Right cardiac atrium (tissue), 5 donors: ENCODE data around the gene ZNF445. TPM values are rescaled to one million over a fixed set of nuclear protein-coding genes. Genes with fewer than 3 reads are reported as not detected.

Experiments
- ATAC-seq, 2 donors: fragments of 200-7000 bp; cut with Tn5 transposase; one replicate each; pipeline versions ENCODE4 v1.8.0 to v1.9.1; 2020; ENCODE audit warnings: moderate library complexity in 2 of 2, mild to moderate bottlenecking in 1 of 2
- DNase-seq, 3 donors: peaks; one replicate each; pipeline ENCODE4 v3.0.0-alpha.2; 2020
- H3K27ac ChIP-seq: one replicate; pipeline ENCODE4 v1.5.1; 2013; ENCODE audit warnings: mild to moderate bottlenecking, low read length, control low read depth, moderate library complexity
- H3K27me3 ChIP-seq: one replicate; pipeline ENCODE4 v1.6.1; 2013; ENCODE audit not compliant: control insufficient read depth, insufficient read depth
- H3K4me1 ChIP-seq: one replicate; pipeline ENCODE4 v1.6.1; 2013; ENCODE audit warnings: low read length; ENCODE audit not compliant: control insufficient read depth, insufficient read depth
- H3K4me3 ChIP-seq: one replicate; pipeline ENCODE4 v1.5.1; 2013; ENCODE audit warnings: low read length, control low read depth
- H3K9me3 ChIP-seq: one replicate; pipeline ENCODE4 v1.6.1; 2013; ENCODE audit warnings: low read length; ENCODE audit not compliant: control insufficient read depth
- WGBS: extraction: QIAGEN DNeasy Blood & Tissue Kit; methylation state at CpG from one replicate; pipeline ENCODE4 v1.1.7; 2013; 5-methylcytosine and 5-hydroxymethylcytosine counted together
- intact Hi-C, 4 donors: fragments of 100-400 bp; cut with DNase I; formaldehyde crosslinking; loops; one replicate each; pipeline versions ENCODE4 v1.11.0 to v1.14.0; 2022 to 2023
- long read RNA-seq, 4 donors: library from polyadenylated mRNA; unstranded; transcript quantifications; one replicate each; pipeline ENCODE4 v2.0.0, GENCODE V29; 2020 to 2021
- polyA plus RNA-seq: library from polyadenylated mRNA; stranded (reverse); fragments of 200-250 nt; gene quantifications from one replicate; pipeline ENCODE4 v1.2.3, GENCODE V29; 2013
- total RNA-seq, 4 donors: library from RNA; stranded (reverse); fragmentation: NEBNext Ultra II Directional; extraction: Animal tissue kit (Norgen Biotek cat#: 25700); gene quantifications; one replicate each; pipeline ENCODE4 v1.2.1, GENCODE V29; 2021
- donor health status: healthy with polysubstance abuse.
- donor health status: DM: no; HTN: yes; CAD: no.
- donor health status: DM: no; HTN: no; CAD: no.
- donor health status: DM: no; HTN: yes; CAD: no; lungs with severe emphysema.
- donor health status: DM: yes; HTN: yes; CAD: no.

Gene ZNF445
- total RNA-seq: 10 to 100 TPM; 14.2 to 15.6 (median 14.9) TPM
- polyA plus RNA-seq: 5.7 TPM
- long read RNA-seq, donor 1, full-length matches to known transcripts: 2 of 5 reads
- long read RNA-seq, donor 1, partial matches to known transcripts: 0 of 5 reads
- long read RNA-seq, donor 1, other reads (novel, unspliced or antisense): 3 of 5 reads
- long read RNA-seq, donor 2: 0 reads
- long read RNA-seq, donor 3, full-length matches to known transcripts: 3 of 15 reads
- long read RNA-seq, donor 3, partial matches to known transcripts: 0 of 15 reads
- long read RNA-seq, donor 3, other reads (novel, unspliced or antisense): 12 of 15 reads
- long read RNA-seq, donor 4, full-length matches to known transcripts: 1 of 5 reads
- long read RNA-seq, donor 4, partial matches to known transcripts: 0 of 5 reads
- long read RNA-seq, donor 4, other reads (novel, unspliced or antisense): 4 of 5 reads

DNA sequence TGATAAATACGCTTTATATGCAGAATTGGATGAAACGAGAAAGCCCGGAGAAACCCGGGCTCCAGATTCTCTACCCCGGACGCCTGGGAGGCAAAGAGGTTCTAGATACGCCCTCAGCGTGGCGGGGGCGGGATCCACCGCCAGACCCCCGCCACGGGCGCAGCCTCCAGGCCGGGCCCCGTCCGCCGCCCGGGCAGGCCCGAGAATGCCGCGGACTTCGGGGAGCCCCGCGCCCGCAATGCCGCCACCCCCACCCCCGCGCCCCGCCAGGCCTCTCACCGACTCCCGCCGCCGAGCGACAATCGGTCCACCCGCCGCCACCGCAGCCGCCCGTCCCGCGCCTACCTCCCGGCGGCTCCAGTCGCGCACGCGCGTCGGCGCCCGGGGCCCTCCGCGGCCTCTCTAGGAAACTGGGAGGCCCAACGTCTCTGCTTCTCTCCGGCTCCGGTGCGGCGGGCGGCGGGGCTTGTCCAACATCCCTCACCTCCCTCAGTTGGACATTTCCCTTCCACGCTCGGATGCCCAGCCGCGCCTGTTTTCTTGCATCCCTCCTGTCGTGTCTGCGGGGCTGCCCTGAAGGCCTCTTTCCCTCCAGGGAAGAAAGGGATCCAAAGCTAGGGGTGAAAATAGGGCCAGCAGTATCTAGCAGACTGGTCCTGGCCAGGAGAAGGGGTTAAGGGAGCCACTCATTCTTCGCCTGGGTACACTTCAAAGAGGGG, at the start of gene ZNF445:
Gene ZNF445 (minus strand): TSS at position 359 of the 719 bp plus-strand sequence. CDS start 22,121 bp downstream, outside the sequence.
- Histone ChIP-seq H3K4me3 (peak within 1 kb of the TSS; percentile 99), H3K27me3 (no peaks in the 10 kb centered on the region), H3K9me3 (no peaks in the 10 kb centered on the region), H3K4me1 (no peaks in the 10 kb centered on the region), H3K27ac (no peak within 1 kb of the TSS)
- intact Hi-C loops: loop anchor here in 1 of 4 donors (10.0 kb wide), 1 partner anchor 153 kb away; no protein-coding TSS in a partner anchor
- DNase-seq: peak; percentile 84 to 93 (median 93)
- peak; percentile 98 for ATAC-seq
- under 1% methylated on average over 69 of the region's 69 CpGs for WGBS

DNA sequence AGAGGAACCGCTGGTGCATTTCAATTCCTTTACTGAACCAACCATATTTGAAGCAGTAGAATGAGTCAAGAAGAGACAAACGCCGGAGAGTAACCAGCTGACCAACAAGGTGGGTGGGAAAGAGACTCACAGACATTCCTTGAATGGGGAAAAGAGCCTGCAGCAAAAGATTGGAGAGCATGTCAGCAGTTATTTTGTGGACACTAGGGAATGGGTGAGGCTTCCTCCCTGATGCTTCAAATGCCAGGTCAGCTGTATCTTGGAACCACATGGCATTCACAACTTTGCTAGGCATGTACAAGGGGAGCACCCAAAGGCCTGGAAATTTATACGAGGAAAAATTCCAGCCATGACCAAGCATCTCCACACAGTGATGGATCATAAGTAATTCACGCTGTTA, 47.6 kb upstream of the ZNF445 start:
- Histone ChIP-seq H3K4me1 (no peaks in the 10 kb centered on the region), H3K4me3 (no peak overlapping the region), H3K27me3 (no peaks in the 10 kb centered on the region), H3K27ac (no peak overlapping the region), H3K9me3 (no peaks in the 10 kb centered on the region)
- intact Hi-C loops: no loop called here
- no peak for DNase-seq
- no peak for ATAC-seq
- WGBS: 83% methylated on average over 5 of the region's 5 CpGs

DNA sequence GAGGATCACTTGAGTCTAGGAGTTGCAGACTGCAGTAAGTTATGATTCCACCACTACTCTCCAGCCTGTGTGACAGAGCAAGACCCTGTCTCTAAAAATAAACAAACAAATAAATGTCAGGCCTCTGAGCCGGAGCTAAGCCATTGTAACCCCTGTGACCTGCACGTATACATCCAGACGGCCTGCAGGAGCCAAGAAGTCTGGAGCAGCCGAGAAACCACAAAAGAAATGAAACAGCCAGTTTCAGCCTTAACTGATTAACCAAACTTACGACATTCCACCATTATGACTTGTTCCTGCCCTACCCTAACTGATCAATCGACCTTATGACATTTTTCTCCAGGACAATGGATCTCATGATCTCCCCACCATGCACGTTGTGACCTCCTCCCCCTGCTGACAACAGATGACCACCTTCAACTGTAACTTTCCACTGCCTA, 45.0 kb upstream of the ZNF445 start:
- intact Hi-C loops: no loop called here
- Histone ChIP-seq H3K9me3 (no peaks in the 10 kb centered on the region), H3K4me3 (no peak overlapping the region), H3K4me1 (no peaks in the 10 kb centered on the region), H3K27ac (no peak overlapping the region), H3K27me3 (no peaks in the 10 kb centered on the region)
- no peak for DNase-seq
- WGBS: 36% methylated on average over 7 of the region's 7 CpGs
- ATAC-seq: no peak

DNA sequence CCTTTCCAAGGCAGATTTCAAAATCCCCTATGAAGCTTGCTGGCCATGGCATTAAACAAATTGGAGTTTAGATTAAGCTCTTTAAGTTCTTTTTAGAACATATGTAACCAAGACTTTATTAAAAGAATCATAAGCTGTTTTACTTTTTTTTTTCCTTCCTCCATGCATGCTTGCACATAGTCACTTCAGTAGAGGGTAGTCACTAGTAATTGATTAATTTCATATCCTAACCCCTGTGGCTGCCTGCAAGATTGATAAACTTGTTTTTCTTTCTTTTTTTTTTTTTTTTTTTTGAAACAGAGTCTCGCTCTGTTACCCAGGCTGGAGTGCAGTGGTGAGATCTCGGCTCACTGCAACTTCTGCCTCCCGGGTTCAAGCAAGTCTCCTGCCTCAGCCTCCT, 44.3 kb upstream of the ZNF445 start:
- Histone ChIP-seq H3K4me3 (no peak overlapping the region), H3K27ac (no peak overlapping the region), H3K4me1 (no peaks in the 10 kb centered on the region), H3K27me3 (no peaks in the 10 kb centered on the region), H3K9me3 (no peaks in the 10 kb centered on the region)
- intact Hi-C loops: no loop called here
- no peak for DNase-seq
- no peak for ATAC-seq
- 85% methylated on average over 3 of the region's 3 CpGs for WGBS

DNA sequence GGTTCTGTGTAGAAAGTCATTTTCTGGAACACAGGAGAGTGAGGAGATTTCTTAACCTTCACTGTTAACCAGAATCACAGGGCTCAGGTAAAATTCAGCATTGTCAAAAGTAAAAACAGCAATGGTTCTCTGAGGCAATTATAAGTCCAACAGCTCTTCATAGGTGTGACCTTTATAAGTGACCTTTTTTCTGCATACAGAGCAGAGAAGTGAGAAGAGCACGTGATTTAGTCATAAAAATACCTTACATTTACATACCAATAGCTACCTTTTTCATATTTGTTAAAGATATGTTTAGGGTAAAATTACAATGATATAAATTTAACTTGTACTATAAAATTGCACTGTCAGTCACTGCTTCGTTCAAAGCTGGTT, 41.3 kb upstream of the ZNF445 start:
- no peaks in the 10 kb centered on the region for H3K4me1 ChIP-seq
- H3K27me3 ChIP-seq: no peaks in the 10 kb centered on the region
- WGBS: 61% methylated on average over 2 of the region's 2 CpGs
- H3K27ac ChIP-seq: no peak overlapping the region
- ATAC-seq: no peak
- DNase-seq: no peak
- intact Hi-C loops: loop anchor here in 1 of 4 donors (10.0 kb wide), 1 partner anchor 194 kb away; no protein-coding TSS in a partner anchor
- no peaks in the 10 kb centered on the region for H3K9me3 ChIP-seq
- H3K4me3 ChIP-seq: no peak overlapping the region

DNA sequence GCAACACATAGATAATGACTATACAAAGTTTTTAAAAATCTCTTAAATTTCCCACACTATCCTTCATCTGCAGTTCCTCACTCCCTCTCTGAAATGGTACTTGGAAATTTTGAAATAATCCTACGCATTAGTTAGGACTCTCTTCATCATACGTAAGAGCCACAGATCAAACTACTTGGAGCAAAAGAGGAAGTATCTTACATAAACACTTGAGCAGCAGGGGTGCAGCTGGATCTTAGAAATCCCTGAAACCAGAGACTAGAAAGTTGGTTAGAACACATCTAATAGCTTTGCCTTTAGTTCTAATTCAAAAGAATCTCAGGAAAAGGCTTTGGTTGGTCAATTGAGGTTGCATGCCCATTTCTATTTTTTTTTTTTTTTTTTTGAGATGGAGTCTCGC, 38.8 kb upstream of the ZNF445 start:
- Histone ChIP-seq H3K27ac (no peak overlapping the region), H3K27me3 (no peaks in the 10 kb centered on the region), H3K4me3 (no peak overlapping the region), H3K9me3 (no peaks in the 10 kb centered on the region), H3K4me1 (no peaks in the 10 kb centered on the region)
- DNase-seq (no peak), ATAC-seq (no peak)
- 73% methylated on average over 2 of the region's 3 CpGs for WGBS
- intact Hi-C loops: loop anchor here in 1 of 4 donors (10.0 kb wide), 1 partner anchor 191 kb away; no protein-coding TSS in a partner anchor

DNA sequence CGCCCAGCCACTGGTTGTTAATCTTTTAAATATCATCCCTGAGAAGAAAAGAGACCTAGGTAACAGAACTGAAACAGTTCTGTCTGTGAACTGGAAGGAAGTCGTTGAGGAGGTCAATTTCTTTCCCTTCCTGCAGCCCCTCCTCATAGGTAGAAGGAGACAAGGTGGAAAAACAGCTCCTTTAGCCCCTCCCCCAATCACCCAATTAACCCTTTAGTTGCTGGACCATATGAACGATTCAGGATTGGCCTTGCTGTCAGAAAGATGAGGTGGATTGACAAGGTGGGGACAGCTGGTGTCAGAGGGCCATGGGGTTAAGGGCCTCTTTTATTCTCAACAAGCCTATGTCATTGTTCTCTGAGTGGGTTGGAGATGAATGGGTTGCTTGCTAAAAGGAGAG, 36.0 kb upstream of the ZNF445 start:
- no peak overlapping the region for H3K27ac ChIP-seq
- no peaks in the 10 kb centered on the region for H3K9me3 ChIP-seq
- no peaks in the 10 kb centered on the region for H3K27me3 ChIP-seq
- no peak for ATAC-seq
- peaks cover 5% of the 10 kb centered on the region for H3K4me1 ChIP-seq
- DNase-seq: no peak
- H3K4me3 ChIP-seq: no peak overlapping the region
- 40% methylated on average over 3 of the region's 3 CpGs for WGBS
- intact Hi-C loops: loop anchor here in 1 of 4 donors (10.0 kb wide), 1 partner anchor 189 kb away; no protein-coding TSS in a partner anchor

DNA sequence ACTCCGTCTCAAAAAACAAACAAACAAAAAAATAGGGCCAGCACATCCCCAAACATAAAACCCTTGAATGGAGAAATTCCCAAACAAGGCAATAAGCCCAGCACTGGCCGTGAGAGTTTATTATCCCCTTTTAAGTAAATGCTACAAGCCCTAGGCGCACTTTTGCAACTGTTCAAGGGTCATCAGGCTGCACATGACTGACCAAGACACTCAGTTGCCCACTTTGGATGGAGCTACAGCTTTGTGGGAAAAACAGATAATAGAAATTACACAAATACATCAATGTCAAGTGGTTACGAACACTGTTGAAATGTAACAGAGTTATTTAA, 33.7 kb upstream of the ZNF445 start:
- ATAC-seq (no peak), DNase-seq (no peak)
- 43% methylated on average over 4 of the region's 4 CpGs for WGBS
- no peaks in the 10 kb centered on the region for H3K27me3 ChIP-seq
- peak overlapping the region; percentile 100 for H3K4me3 ChIP-seq
- H3K9me3 ChIP-seq: no peaks in the 10 kb centered on the region
- H3K4me1 ChIP-seq: peaks cover 5% of the 10 kb centered on the region
- H3K27ac ChIP-seq: peak overlapping the region; percentile 99
- intact Hi-C loops: loop anchor here in 2 of 4 donors (2.0 to 10.0 kb wide), 2 partner anchors 36 to 186 kb away; no protein-coding TSS in a partner anchor

DNA sequence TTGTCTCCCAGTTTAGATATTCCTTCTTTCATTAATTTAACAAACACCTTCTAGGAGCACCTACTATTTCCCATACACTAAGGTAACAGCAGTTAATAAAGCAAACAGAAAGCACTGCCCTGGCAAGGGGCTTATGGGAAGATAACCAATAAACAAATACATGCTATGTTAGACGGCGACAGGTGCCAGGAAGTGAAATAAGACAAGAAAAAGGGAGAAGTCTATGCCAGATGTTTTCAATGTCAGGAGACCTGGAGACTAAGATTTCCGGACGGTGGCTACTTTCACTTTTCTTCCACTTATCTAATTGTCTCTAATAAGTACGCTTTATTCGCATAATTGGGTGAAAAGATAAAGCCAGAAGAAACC, 32.5 kb upstream of the ZNF445 start:
- DNase-seq: no peak
- under 1% methylated on average over 6 of the region's 6 CpGs for WGBS
- no peaks in the 10 kb centered on the region for H3K27me3 ChIP-seq
- peak overlapping the region; percentile 99 for H3K27ac ChIP-seq
- H3K4me3 ChIP-seq: peak overlapping the region; percentile 100
- H3K4me1 ChIP-seq: peaks cover 5% of the 10 kb centered on the region
- no peak for ATAC-seq
- intact Hi-C loops: loop anchor here in 2 of 4 donors (2.0 to 10.0 kb wide), 2 partner anchors 35 to 185 kb away; no protein-coding TSS in a partner anchor
- no peaks in the 10 kb centered on the region for H3K9me3 ChIP-seq

DNA sequence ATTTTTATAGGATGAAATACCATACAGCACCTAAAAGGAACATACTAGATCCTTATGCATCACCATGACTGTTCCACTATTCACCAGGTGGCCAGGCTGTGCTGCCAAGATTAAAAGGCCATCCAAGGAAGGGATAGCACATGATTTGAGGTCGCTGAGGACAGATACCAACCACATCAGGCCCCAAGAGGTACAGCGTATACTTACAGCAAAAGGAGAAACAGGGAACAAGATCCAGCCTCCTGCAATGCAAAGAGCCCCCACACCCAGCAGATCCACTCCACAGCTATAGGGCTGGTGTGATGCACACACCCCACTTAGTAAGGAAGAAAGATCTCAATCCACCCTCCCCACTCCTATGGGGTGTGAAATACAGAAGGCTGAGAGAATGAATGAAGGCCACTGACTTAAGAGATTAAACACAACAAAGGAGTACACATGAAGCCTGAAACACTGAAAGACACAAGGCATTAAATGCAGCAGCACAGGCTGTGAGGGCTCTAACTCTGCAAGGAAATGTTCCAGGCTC, 32.0 kb upstream of the ZNF445 start:
- Histone ChIP-seq H3K27ac (peak overlapping the region; percentile 51), H3K4me3 (peak overlapping the region; percentile 100), H3K27me3 (no peaks in the 10 kb centered on the region), H3K4me1 (peaks cover 5% of the 10 kb centered on the region), H3K9me3 (no peaks in the 10 kb centered on the region)
- 46% methylated on average over 2 of the region's 2 CpGs for WGBS
- intact Hi-C loops: no loop called here
- no peak for ATAC-seq
- no peak for DNase-seq

DNA sequence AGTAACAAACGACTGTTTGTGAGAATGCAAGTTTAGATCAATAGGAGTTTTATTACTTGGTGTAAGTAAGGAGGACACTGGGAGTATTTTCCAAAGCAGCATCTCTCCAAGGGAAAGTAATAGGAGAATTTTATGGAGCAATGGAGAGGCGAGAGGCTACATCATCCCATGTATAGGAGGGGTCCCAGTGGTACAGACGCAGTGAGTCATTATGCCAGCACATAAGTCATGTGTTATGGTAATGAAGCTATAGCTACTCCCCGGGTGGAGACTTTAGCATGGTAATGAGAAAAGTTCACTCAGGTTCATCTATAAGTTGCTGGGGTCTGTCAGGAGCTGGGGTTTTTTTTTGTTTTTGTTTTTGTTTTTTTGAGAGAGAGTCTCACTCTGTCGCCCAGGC, 29.5 kb upstream of the ZNF445 start:
- no peaks in the 10 kb centered on the region for H3K27me3 ChIP-seq
- DNase-seq (no peak), ATAC-seq (no peak)
- no peaks in the 10 kb centered on the region for H3K9me3 ChIP-seq
- H3K4me1 ChIP-seq: peaks cover 7% of the 10 kb centered on the region
- 89% methylated on average over 5 of the region's 5 CpGs for WGBS
- H3K4me3 ChIP-seq: no peak overlapping the region
- H3K27ac ChIP-seq: no peak overlapping the region
- intact Hi-C loops: no loop called here
